Activated CD4-positive, alpha-beta T cell treated with anti-CD3 and anti-CD28 coated beads for 4 hours (primary cell): Measurements from ENCODE around the gene NDUFB10.
"Not testable (repeated sequence)": the region's sequence is repeated elsewhere in the genome, so short reads cannot be mapped to it uniquely, and the experiment has no call there.

Source experiments
- DNase-seq, 2 donors: peaks; one replicate each; pipeline ENCODE4 v3.0.0-alpha.2; 2020

The NDUFB10 gene

DNA sequence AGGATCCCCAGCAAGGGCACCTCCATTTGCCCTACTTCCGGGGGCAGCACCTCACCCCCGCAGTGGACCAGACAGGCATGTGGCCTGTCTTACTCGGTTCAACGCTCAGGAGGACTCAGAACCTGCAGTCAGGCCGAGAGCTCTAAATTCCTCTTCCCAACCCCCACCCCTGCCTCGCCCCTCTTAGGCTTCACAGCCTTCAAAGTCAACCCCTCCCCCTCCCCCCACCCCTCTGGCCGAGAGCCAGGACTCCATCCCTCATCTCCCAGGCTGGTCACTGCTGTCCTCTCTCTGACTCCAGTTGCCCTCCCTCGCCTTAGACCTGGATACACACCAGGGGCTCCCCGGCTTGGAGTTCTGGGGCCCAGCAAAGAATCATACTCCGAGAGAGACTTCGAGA lies 33.1 kb upstream of the NDUFB10 start:
- DNase-seq = no peak

DNA sequence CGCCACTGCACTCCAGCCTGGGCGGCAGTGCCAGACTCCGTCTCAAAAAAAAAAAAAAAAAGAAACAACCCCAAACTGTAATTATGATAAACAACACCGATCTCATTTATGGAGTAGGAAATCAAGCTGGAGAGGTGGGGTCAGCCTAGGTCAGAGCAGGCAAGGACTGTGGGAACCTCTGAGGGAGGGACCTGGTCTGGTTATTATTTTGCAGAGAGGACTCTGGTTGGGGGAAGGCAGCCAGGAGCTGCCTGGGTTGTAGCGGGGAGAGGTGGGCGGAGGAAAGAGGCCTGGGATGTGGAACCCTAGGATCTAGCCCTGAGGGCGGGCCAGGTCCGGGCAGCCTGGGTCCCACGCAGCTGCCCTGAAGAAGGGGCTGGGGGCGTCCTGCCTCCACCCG lies 30.2 kb upstream of the NDUFB10 start:
- no peak for DNase-seq

DNA sequence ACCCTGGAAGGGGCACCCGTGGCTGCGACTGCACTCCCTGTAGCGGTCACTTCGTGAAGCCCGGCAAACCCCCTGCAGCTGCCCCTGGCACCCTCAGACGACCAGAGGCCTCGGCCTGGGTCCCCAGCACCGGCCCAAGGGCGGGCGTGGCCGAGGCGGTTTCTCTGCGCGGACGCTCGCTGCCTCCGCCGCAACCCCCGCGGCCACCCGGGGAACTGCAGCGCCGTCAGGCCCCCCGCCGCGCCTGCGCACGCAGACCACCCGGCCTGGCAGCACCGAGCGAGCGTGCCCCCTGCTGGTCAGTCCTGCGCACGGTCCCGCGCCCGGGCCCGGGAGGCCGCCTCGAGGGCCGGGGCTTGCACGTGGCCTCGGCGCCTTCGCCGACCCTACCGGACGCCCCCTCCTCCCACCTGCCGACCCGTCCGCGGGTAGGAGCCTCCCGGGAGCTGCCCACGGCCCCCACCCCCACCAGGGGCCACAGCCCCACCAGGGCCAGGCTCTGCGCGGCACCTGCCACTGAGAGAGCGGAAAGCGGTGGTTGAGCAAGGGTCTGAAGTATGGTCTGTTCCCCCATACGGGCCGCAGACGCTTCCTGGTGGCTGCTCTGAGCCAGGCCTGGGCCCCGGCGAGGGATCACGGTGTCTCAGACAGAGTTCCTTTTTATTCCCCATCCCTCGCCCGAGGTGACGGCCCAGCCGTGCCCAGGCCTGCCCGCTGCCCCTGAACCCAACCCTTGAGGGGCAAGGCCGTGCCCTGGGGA lies 29.6 kb upstream of the NDUFB10 start:
- peak; percentile 90 to 92 for DNase-seq

DNA sequence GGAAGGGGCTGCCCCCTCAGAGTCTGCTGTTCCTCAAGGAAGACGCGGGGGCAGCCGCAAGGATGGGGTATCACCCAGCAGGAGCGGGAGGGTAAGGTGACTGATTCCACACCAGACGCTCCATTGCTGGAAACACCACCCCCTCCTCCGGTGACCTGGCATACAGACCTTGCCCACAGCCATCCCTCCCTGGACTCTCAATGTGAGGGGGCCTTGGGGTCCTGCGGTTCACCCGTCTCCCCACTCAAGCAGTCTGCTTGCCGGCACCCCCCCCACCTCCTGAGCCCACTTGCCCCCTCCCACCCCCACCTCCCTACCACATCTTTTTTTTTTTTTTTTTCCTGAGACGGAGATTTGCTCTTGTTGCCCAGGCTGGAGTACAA lies 29.0 kb upstream of the NDUFB10 start:
- DNase-seq = no peak

DNA sequence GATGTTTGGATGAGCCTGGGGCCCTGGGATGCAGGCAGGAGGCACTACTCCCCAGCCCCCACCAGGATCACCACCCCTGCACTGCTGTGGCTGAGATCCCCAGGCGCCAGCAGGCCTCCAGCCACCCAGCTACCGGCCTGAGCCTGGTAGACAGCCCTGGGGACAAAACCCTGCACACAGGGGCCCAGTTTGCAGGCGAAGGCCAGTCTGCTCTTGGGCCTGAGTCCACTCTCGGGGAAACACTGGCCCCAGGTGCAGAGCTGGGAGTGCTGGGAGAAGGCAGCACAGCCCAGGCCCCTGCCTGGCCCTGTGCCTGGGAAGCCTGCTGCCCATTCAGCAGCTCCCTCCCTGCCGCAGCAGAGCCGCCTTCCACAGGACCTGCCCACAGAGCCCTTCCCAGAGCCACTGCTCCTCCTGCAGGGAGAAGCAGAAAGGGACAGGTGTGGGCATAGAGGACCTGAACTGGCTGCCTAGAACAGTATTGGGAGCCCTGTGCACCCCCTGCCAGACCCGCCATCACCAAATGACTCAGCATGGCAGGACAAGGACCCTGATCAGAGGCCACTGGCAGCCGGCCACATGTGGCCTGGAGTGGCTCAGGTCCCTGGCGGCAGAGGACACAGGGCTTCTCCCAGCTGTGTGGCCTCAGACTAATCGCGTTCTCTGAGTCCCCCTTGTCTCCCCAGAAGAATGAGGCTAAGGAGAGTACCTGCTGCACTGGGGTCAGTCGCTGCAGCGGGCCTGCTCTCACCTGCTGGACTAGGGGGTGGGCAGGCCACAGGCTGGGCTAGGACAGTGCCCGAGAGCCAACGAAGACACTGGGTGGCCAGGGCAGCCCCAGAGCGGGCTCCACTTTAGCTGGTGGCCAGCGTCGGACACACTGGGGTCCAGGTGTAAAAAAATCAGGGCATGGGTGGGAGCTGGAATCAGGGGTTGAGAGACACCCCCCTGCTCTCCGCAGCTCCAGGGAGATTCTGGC lies 27.0 kb upstream of the NDUFB10 start:
- DNase-seq = no peak

DNA sequence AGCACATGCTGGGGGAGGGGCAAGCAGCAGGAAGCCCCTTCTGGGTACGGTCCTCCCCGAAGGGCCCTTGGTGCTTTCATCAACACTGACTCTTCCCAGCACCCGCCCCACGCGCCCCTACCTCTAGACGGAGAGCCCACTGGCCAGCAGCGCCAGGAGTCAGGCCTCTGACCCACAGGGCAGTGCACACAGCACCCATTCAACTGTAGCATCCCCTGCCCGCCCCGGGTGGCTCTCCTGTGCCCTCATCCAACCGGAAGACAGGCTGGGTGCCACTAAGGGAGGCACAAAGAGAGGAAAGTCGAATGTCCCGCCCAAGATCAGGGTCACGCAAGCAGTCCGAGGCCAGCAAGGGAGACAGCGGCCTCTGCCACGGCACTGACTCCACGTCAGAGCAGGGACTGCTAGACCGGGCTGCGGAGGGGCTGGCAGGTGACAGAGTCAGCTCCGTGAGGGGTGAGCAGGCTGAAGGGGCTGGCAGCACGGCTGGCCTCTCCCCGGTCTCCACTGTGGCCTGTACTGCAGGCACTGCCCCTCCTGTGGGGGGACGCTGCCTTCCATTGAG lies 26.2 kb upstream of the NDUFB10 start:
- DNase-seq = no peak

DNA sequence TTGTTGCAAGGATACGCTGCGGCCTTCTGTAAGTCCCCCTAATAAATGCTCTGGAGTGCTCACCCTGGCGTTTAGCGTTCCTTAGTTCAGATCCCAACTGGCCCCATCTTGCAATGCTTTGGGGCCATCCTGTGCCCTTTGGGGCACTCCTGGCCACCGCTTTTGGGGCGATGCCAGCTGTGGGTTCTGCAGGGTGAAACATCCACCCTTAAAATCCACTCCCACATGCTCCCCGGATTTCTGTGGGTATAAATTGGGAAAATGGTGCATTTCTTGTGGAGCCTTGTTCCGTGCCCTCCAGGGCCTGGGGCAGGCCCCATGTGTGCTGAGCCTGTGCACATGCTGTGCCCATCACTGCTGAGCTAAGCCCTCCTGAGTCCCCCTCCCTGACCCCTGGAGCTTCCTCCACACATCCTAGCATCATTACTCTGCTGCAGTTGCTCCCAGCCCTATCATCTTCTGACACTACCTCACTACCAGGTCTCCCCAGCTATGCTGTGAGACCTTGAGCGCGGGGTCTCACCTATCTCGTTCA lies 22.3 kb upstream of the NDUFB10 start:
- DNase-seq = no peak

DNA sequence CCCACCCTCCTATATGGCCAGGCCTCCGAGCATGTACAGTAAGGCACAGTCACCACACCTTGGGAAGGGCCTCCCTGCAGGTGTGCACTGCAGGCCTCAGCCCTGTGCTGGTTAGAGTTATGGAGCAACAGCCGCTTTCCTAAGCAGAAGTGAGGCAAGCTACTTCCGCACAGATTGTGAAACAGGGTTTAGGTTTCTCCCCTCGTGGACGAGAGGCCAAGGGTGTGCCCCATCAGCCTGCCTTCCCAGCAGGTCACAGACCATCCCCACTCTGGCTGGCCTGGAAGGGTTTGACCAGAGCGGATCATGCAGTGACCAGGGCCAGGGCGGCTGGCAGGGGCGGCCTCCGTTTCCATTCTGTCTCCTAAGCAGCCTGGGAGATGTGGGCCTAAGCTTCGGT lies 21.0 kb upstream of the NDUFB10 start:
- no peak for DNase-seq

DNA sequence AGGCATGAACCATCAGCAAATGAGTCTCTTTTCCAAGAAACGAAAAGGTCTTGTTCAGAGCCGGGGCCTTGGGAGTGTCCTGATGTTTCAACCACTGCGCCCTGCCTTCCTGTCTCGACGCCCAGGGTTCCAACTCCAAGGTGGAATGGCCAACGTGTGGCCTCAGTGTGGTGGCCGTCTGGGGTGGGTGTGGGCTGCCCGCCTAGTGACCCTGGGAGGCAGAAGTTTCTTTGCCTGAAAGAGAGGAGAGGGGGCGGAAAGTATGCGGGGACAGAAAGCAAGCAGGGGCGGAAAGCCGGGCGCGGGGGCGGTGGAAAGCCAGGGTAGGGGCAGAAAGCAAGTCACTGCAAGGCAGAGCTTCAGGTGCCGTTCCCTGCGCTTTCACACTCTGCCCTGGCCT lies 20.4 kb upstream of the NDUFB10 start:
- DNase-seq = no peak

DNA sequence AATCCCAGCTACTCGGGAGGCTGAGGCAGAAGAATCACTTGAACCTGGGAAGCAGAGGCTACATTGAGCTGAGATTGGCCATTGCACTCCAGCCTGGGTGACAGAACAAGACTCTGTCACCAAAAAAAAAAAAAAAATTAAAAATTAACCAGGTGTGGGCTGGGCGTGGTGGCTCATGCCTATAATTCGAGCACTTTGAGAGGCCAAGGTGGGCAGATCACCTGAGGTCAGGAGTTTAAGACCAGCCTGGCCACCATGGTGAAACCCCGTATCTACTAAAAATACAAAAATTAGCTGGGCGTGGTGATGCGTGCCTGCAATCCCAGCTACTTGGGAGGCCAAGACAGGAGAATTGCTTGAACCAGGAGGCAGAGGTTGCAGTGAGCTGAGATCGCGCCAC lies 19.5 kb upstream of the NDUFB10 start:
- DNase-seq = not testable (repeated sequence)

DNA sequence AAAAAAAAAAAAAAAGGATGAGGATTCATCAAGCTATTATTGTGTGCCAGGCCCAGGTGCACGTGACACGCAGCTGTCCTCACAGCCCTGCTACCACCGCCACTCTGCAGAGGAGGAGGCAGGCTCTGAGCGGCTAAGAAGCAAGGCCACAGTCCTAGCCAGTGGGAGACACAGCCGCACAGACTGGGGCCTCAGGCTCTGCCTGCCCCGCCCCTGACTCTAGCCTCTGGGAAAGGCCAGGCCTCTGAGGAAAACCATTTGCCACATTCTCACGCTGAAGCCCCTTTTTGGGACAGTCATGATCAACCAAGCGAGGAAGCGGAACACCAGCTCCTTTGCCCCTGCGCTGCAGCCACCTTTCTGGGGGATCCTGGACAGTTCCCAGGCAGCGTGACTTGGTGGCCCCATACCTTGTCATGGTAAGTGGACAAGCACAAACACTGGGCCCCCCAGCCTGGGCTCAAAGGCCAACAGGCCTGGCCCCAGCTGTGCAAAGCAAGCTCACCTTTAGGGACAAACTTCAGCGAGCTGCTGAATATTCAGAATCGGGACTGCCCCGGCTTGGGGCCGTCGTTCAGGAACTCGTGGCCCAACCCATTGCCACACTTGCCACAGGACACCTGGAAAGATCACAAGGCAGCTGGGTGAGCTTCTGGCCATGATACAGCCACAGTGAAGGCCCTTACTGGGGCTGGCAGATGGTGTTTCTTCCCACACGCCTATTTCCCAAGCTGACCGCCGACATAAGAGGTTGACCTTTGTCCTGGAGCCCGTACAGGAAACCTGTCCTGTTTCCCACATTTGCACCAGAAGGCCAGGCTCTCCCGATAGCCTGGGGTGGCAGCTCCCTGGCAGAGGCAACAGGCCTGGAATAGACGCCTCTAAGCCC lies 18.8 kb upstream of the NDUFB10 start:
- DNase-seq = no peak

DNA sequence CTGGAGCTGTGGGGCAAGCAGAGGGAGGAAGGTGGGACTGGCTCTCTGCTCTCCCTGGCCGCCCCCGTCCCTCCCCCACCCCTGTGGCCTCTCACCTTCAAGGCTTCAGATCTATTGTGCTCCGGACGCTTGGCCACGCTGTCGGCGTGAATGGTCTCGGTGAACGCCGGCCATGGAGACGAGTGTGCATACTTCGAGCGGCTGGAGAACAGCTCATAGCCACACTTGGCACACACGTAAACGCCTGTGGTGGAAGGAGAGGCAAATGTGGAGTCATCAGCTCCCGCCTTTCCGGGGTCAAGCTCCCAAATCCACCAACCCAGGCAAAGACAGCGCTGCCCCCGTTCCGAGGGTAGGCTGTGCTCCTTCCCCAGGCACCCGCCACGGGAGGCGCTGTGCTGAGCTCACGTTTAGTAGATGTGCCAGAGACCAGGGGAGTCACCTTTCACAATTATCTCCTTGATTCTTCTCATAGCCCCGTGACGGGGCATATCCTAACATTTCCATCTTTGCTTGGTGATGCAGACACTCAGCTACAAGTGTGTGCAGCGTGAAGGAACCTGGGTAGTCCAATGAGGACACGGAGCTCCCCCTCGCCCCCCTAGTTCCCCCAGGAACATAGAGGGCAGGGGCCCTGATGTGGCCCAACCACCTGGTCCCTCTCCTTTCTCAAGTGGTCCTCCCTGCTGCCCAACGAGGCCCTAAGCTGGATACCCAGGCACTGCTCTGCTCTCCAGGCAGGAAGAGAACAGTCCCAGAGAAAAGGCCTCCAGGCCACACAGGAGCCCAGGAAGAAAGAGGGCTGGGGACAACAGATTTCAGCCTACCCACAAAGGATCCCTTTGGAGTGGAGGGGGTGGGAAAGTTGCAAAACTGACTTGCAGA lies 17.9 kb upstream of the NDUFB10 start:
- DNase-seq = no peak

DNA sequence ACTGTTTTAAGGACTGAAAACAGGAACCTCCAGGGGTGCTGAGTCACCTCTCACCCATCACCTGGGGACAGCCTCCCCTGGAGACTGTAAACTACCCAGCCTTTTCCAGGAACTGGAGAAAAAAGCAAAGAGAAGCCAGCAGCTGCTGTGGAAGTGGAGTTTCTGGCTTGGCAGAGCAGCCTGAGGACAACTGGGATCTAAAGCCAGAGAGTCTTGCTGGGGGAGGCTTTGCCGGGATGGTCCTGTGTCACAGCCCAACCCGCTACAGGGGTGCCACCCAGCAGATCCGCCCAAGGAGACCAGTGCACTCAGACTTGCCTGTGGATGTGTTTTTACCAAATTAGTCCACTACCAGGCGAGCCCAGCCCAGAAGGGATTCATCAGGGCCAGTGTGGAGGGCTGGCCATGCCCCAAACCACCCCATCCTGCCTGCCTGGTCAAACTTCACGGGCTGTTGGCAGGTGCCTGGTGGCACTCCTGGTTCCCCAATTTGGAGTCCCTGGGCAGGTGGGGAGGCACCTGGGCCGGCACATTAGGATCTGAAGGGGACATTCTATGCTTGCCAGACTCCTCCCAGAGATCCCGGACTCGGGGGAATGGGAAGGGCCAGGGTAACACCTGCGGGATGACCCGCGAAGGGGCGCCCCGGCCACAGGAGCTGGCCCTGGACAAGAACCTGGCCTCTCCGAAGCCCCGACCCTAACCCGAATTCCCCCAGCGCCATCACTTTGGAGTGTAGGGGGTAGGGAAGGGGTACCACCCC lies 17.1 kb upstream of the NDUFB10 start:
- no peak for DNase-seq

DNA sequence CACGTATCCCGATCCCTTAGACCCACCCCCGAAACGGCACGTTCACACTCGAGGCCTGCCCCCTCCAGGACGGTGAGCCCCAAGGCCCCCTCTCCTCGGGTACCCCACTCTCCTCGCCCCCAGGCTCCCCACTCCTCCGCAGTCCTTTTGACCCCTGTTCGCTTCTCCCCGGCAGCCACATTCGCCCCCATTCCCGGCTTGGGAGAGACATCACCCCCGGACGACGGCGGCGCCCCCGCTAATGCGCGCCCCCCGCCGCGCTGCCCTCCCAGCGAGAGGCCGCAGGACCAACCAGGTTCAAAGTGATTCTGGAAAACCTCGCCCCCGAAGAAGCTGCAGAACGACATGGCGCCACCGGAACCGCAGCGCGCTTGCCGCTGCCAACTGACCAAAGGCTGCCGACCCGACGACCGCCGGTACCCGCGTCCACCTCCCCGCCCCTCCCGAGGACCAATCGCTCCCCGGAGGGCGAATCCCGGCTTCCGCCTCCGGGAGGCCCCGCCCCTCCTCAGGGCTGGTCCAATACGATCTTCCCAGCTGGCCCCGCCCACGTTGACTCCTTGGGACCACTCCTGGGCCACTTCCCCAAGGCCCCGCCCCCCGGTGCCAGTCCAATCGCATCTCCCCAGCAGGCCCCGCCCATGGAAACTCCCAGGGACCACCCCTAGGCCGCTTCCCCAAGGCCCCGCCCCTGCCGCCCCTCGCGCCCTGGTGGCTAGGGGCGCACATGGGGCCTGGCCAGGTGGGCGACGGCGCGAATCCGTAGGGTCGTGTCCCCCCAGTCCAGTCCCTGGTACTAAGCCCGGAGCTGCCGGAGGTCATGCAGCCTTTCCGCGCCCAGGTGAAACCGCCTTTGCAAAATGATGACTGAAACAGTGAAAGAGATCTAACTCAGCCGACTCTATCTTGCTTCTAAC lies 16.3 kb upstream of the NDUFB10 start, which contains the start of gene MSRB1:
Gene MSRB1, minus strand, starts transcription at position 390 of the 917 bp plus-strand sequence. Its CDS starts 43 bp downstream, at position 347.
- DNase-seq = peak; percentile 99 to 100

DNA sequence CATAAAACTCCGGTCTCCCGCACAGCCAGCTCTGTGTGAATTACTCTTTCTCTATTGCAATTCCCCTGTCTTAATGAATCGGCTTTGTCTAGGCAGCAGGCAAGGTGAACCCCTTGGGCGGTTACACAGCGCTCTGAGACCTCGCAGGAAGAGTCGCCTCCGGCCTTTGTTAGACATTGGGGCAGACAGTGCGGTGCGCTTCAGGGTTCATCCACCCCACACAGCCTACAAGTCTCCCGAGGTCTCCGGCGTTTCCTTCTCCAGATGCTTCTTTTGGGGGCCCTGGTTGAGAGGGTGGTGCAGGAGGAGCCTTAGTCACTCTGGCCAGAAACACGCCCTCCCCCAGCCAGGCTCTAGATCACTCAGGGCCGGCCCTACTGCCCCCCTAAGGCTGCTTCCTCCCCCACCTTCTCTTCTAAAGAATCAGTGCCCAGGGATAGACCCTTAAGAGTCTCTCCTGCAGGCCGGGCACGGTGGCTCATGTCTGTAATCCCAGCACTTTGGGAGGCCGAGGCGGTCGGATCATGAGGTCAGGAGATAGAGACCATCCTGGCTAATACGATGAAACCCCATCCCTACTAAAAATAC lies 14.6 kb upstream of the NDUFB10 start:
- no peak for DNase-seq

DNA sequence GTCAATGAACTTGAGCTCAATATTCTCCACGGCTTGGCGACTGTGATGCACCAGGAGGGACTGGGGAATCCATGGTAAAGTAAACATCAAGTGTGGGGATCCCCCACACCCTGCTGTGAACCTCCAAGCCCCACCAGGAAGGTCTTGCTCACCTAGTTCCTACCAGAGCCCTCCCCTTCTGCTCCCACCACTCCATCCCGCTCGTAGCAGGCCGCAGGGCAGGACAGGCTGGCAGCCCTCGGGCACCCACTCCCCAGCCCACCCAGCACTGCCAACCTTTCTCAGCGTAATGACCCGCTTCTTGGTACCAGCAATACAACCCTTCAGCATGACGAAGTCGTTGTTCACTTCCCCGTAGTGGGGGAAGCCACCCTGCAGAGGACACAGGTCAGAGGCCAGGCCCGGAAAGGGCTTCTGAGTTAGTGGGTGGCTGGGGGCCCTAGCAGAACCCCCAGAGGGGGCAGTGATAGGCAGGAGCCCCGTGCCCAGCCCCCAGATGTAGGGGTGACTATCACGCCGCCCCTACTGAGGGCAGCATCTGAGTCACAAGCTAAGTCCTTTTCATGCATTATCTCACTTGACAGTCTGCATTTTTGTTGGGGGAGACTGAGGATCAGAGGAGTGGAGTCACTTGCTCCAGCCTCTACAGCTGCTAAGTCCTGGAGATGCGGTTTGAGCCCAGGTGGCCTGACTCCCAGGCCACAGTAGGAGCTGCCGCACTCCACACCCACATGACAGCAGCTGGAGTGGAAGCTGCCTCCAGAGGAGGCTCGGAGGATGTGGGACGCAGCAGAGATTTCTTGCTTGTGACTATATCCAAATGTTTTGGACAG lies 13.6 kb upstream of the NDUFB10 start:
- no peak for DNase-seq

DNA sequence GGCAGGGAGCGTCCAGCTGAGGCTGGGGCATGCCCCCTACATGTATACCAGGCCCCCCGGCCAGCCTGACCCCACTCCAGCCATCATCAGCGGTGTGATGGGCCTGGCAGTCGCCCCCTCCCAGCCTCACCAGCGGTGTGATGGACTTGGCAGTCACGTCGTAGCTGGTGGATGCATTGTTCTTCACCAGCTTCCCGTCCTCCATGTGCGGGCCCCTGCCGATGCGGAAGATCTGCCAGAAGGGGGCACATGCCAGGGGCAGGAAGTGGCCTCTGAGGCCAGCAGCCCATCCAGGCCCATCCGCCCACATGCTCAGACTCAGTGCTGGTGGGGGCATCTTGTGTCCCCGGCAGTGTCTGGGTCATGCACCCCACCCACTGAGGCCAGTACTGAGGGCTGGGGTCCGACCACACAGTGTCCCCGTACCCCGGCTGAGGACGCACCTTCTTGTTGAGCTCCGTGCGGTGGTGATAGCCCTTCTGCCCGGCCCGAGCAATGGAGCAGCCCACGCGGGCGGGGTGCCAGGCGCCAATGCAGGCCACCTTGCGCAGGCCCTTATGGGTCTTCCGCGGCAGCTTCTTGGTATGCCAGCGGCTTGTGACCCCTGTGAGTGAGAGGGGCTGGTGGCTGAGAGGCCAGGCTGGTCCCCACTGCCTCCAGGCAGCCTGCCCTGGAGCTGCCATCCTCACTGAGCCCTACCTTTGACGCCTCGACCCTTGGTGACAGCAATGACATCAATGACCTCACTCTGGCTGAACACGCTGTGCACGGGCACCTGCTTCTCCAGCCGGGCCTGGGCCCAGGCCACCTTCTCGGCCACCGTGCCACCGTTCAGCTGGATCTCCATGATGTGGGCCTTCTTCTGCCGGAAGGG lies 12.6 kb upstream of the NDUFB10 start:
- no peak for DNase-seq
